ENCODE data around the gene SPATA2L. TPM values are rescaled to one million over a fixed set of nuclear protein-coding genes. Genes with fewer than 3 reads are reported as not detected.
A peak's percentile ranks its signal among the peaks of the same experiment; 100 is the strongest.

The SPATA2L gene
- total RNA-seq, result 1 to 10 TPM; 7.0 to 7.6 TPM
- polyA plus RNA-seq, result 10.3 TPM

GRCh38 chr16:89701425-89702406 lies at the start of gene SPATA2L:
TSS of gene SPATA2L (minus strand) at chr16:89701705. CDS start at chr16:89701232, 473 bp downstream.
- Histone ChIP-seq H3K4me3 (ENCODE audit: low read length) (peak within 1 kb of the TSS; percentile 81), H3K36me3 (ENCODE audit: insufficient read depth, low read length) (no peaks in the 10 kb centered on the region), H3K27ac (ENCODE audit: low read depth, low read length) (peak within 1 kb of the TSS; percentile 96), H3K4me1 (ENCODE audit: insufficient read depth, low read length) (peaks cover 29% of the 10 kb centered on the region), H3K27me3 (ENCODE audit: insufficient read depth, low read length, poor library complexity, severe bottlenecking) (no peaks in the 10 kb centered on the region), H3K9me3 (ENCODE audit: low read length) (no peaks in the 10 kb centered on the region)
- no peaks in the 10 kb centered on the region for H3K27me3 Mint-ChIP-seq
- no peaks in the 10 kb centered on the region for H3K9me3 Mint-ChIP-seq
- CTCF ChIA-PET, result interaction anchor here (1.2 to 17.8 kb wide), 14 partner anchors 8 to 207 kb away, joined by 4 to 323 read pairs (median 18); partner anchors contain the start of genes CPNE7 and TCF25
- peak within 1 kb of the TSS; percentile 71 to 92 (median 78) for H3K4me3 Mint-ChIP-seq
- peaks cover 21 to 36% (median 25%) of the 10 kb centered on the region in 3 donors for H3K4me1 Mint-ChIP-seq
- DNase-seq, result peak; percentile 97 to 100 (median 98)
- peaks cover 0 to 3% (median 0%) of the 10 kb centered on the region in 3 donors for H3K36me3 Mint-ChIP-seq
- peak within 1 kb of the TSS; percentile 81 to 97 (median 93) for H3K27ac Mint-ChIP-seq
- POLR2A ChIA-PET, result interaction anchor here (0.6 to 1.4 kb wide), 7 partner anchors 16 to 190 kb away, joined by 3 to 10 read pairs (median 5); no protein-coding TSS in a partner anchor

DNA sequence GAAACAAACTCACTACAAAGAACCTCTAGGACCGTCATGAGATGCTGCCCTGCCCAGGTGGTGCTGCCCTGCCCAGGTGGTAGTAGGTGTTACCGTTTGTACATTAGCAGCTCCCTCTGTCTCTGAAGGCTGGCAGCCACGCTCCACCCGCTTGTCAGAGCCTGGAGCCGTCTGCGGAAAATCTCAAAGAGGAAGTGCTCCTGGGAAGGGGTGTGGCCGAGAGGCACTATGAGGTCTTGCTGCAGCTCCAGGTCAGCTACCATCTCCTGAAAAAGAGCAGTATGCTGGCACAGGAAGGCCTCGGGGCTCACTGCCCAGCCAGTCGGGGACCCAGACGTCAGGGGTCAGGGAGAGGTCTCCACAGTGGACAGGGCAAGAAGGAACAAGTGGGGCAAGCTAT lies 48.1 kb upstream of the SPATA2L start:
- ChIA-PET POLR2A (no interaction called here), CTCF (interaction anchor here (1.2 to 1.7 kb wide), 2 partner anchors 16 to 111 kb away, joined by 4 read pairs; no protein-coding TSS in a partner anchor)
- no peaks in the 10 kb centered on the region for H3K9me3 Mint-ChIP-seq
- peaks cover 6 to 16% (median 9%) of the 10 kb centered on the region in 3 donors for H3K4me1 Mint-ChIP-seq
- peak overlapping the region in 1 of 7 donors; percentile 77 for H3K4me3 Mint-ChIP-seq
- Histone ChIP-seq H3K27me3 (ENCODE audit: insufficient read depth, low read length, poor library complexity, severe bottlenecking) (no peaks in the 10 kb centered on the region), H3K27ac (ENCODE audit: low read depth, low read length) (no peak overlapping the region), H3K4me1 (ENCODE audit: insufficient read depth, low read length) (peaks cover 5% of the 10 kb centered on the region), H3K9me3 (ENCODE audit: low read length) (no peaks in the 10 kb centered on the region), H3K36me3 (ENCODE audit: insufficient read depth, low read length) (peaks cover 2% of the 10 kb centered on the region), H3K4me3 (ENCODE audit: low read length) (no peak overlapping the region)
- no peak overlapping the region for H3K27ac Mint-ChIP-seq
- no peak for DNase-seq
- no peaks in the 10 kb centered on the region for H3K27me3 Mint-ChIP-seq
- peaks cover 0 to 50% (median 2%) of the 10 kb centered on the region in 3 donors for H3K36me3 Mint-ChIP-seq

DNA sequence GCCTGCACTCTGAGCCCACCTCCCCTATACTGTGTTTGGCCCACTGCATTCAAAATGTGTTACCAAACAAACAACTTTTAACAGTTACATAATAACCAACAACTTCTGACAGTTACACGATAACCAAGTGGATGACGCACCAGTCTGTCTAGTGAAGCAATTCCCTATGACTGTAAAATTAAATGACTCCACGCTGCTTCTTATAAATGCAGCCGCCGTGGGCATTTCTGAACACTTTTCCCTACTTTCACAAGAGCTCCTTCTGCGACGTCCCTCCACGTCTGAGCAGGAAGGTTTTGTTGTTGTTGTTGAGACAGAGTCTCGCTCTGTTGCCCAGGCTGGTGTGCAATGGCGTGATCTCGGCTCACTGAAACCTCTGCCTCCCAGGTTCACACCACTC lies 47.4 kb upstream of the SPATA2L start:
- Histone ChIP-seq H3K9me3 (ENCODE audit: low read length) (no peaks in the 10 kb centered on the region), H3K27ac (ENCODE audit: low read depth, low read length) (no peak overlapping the region), H3K4me1 (ENCODE audit: insufficient read depth, low read length) (peaks cover 5% of the 10 kb centered on the region), H3K27me3 (ENCODE audit: insufficient read depth, low read length, poor library complexity, severe bottlenecking) (no peaks in the 10 kb centered on the region), H3K4me3 (ENCODE audit: low read length) (no peak overlapping the region), H3K36me3 (ENCODE audit: insufficient read depth, low read length) (peaks cover 2% of the 10 kb centered on the region)
- Mint-ChIP-seq H3K27me3 (no peaks in the 10 kb centered on the region), H3K9me3 (no peaks in the 10 kb centered on the region), H3K27ac (no peak overlapping the region), H3K4me1 (peaks cover 6 to 18% (median 8%) of the 10 kb centered on the region in 3 donors), H3K4me3 (no peak overlapping the region), H3K36me3 (peaks cover 0 to 53% (median 0%) of the 10 kb centered on the region in 3 donors)
- DNase-seq, result no peak
- ChIA-PET CTCF (interaction anchor here (1.2 to 1.7 kb wide), 2 partner anchors 17 to 112 kb away, joined by 4 read pairs; no protein-coding TSS in a partner anchor), POLR2A (no interaction called here)

DNA sequence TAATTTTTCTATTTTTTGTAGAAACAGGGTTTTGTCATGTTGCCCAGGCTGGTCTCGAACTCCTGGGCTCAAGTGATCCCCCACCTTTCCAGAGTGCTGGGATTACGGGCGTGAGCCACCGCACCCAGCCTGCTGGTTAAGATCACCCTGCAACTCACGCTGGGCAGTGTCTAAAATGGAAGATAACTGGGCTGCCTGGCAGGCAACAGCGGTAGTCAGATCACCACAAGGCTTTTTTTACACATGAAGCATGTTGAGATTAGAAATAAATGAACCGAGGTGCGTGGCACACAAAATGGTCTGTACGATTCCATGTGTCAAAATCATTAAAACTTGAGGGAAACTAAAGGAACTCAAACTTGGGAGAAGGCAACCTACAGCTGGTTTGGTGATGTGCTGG lies 46.6 kb upstream of the SPATA2L start:
- peaks cover 0 to 51% (median 0%) of the 10 kb centered on the region in 3 donors for H3K36me3 Mint-ChIP-seq
- no peak overlapping the region for H3K4me3 Mint-ChIP-seq
- H3K27me3 ChIP-seq (ENCODE audit: insufficient read depth, low read length, poor library complexity, severe bottlenecking), result no peaks in the 10 kb centered on the region
- H3K27me3 Mint-ChIP-seq, result no peaks in the 10 kb centered on the region
- DNase-seq, result no peak
- no peaks in the 10 kb centered on the region for H3K9me3 Mint-ChIP-seq
- H3K9me3 ChIP-seq (ENCODE audit: low read length), result no peaks in the 10 kb centered on the region
- H3K27ac ChIP-seq (ENCODE audit: low read depth, low read length), result no peak overlapping the region
- H3K27ac Mint-ChIP-seq, result peak overlapping the region in 2 of 8 donors; percentile 68 to 75
- H3K4me1 ChIP-seq (ENCODE audit: insufficient read depth, low read length), result peaks cover 8% of the 10 kb centered on the region
- H3K36me3 ChIP-seq (ENCODE audit: insufficient read depth, low read length), result peaks cover 2% of the 10 kb centered on the region
- ChIA-PET POLR2A (no interaction called here), CTCF (no interaction called here)
- H3K4me1 Mint-ChIP-seq, result peaks cover 6 to 19% (median 8%) of the 10 kb centered on the region in 3 donors
- no peak overlapping the region for H3K4me3 ChIP-seq (ENCODE audit: low read length)

DNA sequence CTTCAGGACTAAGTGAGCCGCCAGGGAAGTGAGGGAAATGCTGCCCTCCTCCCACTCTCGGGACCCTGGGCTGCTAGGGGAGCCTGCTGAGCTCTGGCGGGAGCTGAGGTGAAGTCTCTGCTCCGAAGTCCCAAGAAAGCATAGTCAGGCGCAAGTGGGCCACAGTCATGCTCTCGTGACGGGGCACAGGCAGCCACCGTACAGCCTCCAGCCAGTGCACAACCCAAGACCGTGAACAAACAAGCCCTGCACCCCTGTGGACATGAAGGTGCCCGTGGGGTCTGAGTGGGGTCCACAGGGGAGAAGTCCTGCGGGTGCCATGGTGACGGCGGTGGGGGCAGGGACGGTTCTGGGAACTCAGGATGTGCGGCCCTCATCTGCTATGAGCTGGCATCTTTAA lies 44.5 kb upstream of the SPATA2L start:
- no peaks in the 10 kb centered on the region for H3K9me3 Mint-ChIP-seq
- Histone ChIP-seq H3K27ac (ENCODE audit: low read depth, low read length) (no peak overlapping the region), H3K4me1 (ENCODE audit: insufficient read depth, low read length) (peaks cover 13% of the 10 kb centered on the region), H3K36me3 (ENCODE audit: insufficient read depth, low read length) (peaks cover 2% of the 10 kb centered on the region), H3K27me3 (ENCODE audit: insufficient read depth, low read length, poor library complexity, severe bottlenecking) (no peaks in the 10 kb centered on the region), H3K4me3 (ENCODE audit: low read length) (no peak overlapping the region), H3K9me3 (ENCODE audit: low read length) (no peaks in the 10 kb centered on the region)
- H3K27me3 Mint-ChIP-seq, result no peaks in the 10 kb centered on the region
- DNase-seq, result no peak
- peaks cover 10 to 23% (median 11%) of the 10 kb centered on the region in 3 donors for H3K4me1 Mint-ChIP-seq
- H3K27ac Mint-ChIP-seq, result peak overlapping the region in 1 of 8 donors; percentile 36
- H3K4me3 Mint-ChIP-seq, result no peak overlapping the region
- peaks cover 0 to 55% (median 0%) of the 10 kb centered on the region in 3 donors for H3K36me3 Mint-ChIP-seq
- ChIA-PET CTCF (interaction anchor here (1.0 to 1.1 kb wide), 2 partner anchors 9 to 125 kb away, joined by 3 read pairs; no protein-coding TSS in a partner anchor), POLR2A (interaction anchor here (0.6 kb wide), 1 partner anchor 29 kb away, joined by 4 read pairs; no protein-coding TSS in a partner anchor)

DNA sequence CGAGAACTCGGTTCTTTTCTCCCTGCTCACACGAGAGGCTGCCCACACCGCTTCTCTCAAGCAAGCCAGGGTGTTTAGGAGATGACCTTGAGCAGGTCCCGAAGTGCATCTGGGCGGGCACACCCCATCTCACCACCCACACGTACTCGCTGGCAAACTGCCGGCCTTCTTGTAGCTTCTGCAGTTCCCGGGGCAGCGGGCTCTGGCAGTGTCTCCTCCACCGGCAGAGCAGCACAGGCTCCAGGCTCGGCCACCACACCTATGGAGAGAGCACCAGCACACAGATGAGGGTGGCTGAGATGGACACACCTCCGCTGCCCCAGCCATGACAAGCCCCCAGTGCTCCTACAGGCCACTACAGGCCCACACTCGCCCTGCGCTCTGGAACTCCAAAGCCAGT lies 43.3 kb upstream of the SPATA2L start:
- H3K36me3 ChIP-seq (ENCODE audit: insufficient read depth, low read length), result peaks cover 6% of the 10 kb centered on the region
- H3K27me3 Mint-ChIP-seq, result no peaks in the 10 kb centered on the region
- peaks cover 13% of the 10 kb centered on the region for H3K4me1 ChIP-seq (ENCODE audit: insufficient read depth, low read length)
- no peak overlapping the region for H3K27ac Mint-ChIP-seq
- no peaks in the 10 kb centered on the region for H3K9me3 ChIP-seq (ENCODE audit: low read length)
- DNase-seq, result no peak
- CTCF ChIA-PET, result interaction anchor here (0.9 kb wide), 1 partner anchor 12 kb away, joined by 3 read pairs; no protein-coding TSS in a partner anchor
- H3K27ac ChIP-seq (ENCODE audit: low read depth, low read length), result no peak overlapping the region
- H3K9me3 Mint-ChIP-seq, result no peaks in the 10 kb centered on the region
- POLR2A ChIA-PET, result no interaction called here
- no peak overlapping the region for H3K4me3 Mint-ChIP-seq
- peaks cover 0 to 58% (median under 1%) of the 10 kb centered on the region in 3 donors for H3K36me3 Mint-ChIP-seq
- H3K4me3 ChIP-seq (ENCODE audit: low read length), result no peak overlapping the region
- H3K4me1 Mint-ChIP-seq, result peaks cover 10 to 29% (median 14%) of the 10 kb centered on the region in 3 donors
- H3K27me3 ChIP-seq (ENCODE audit: insufficient read depth, low read length, poor library complexity, severe bottlenecking), result no peaks in the 10 kb centered on the region

GRCh38 chr16:89742948-89743347 lies 41.4 kb upstream of the SPATA2L start:
- H3K4me3 ChIP-seq (ENCODE audit: low read length), result no peak overlapping the region
- ChIA-PET CTCF (interaction anchor here (1.2 to 1.9 kb wide), 3 partner anchors 10 to 42 kb away, joined by 3 to 14 read pairs (median 4); partner anchors contain the start of gene SPATA2L), POLR2A (interaction anchor here (0.6 to 2.0 kb wide), 5 partner anchors 10 to 47 kb away, joined by 3 to 9 read pairs (median 5); no protein-coding TSS in a partner anchor)
- Mint-ChIP-seq H3K4me1 (peaks cover 24 to 45% (median 24%) of the 10 kb centered on the region in 3 donors), H3K27me3 (no peaks in the 10 kb centered on the region), H3K9me3 (no peaks in the 10 kb centered on the region), H3K4me3 (no peak overlapping the region), H3K36me3 (peaks cover 5 to 60% (median 9%) of the 10 kb centered on the region in 3 donors), H3K27ac (peak overlapping the region in 7 of 8 donors; percentile 39 to 91 (median 78))
- no peaks in the 10 kb centered on the region for H3K9me3 ChIP-seq (ENCODE audit: low read length)
- H3K4me1 ChIP-seq (ENCODE audit: insufficient read depth, low read length), result peaks cover 19% of the 10 kb centered on the region
- H3K36me3 ChIP-seq (ENCODE audit: insufficient read depth, low read length), result peaks cover 24% of the 10 kb centered on the region
- H3K27me3 ChIP-seq (ENCODE audit: insufficient read depth, low read length, poor library complexity, severe bottlenecking), result no peaks in the 10 kb centered on the region
- no peak overlapping the region for H3K27ac ChIP-seq (ENCODE audit: low read depth, low read length)
- no peak for DNase-seq

Measured in CD8-positive, alpha-beta memory T cell (primary cell).